Hepatocyte (in vitro differentiated cells): Measurements from ENCODE around the gene LRP1B.

Experiments used
- EZH2 ChIP-seq: fragments of 200-600 bp; sonication (generic); IDR thresholded peaks from 2 replicates; pipeline ENCODE4 v1.6.1; 2016; ENCODE audit warnings: antibody characterized with exemption, mild to moderate bottlenecking, borderline replicate concordance
- EZH2phosphoT487 ChIP-seq: fragments of 200-600 bp; sonication (generic); IDR thresholded peaks from one replicate; pipeline ENCODE4 v1.6.1; 2018; ENCODE audit warnings: antibody characterized with exemption, mild to moderate bottlenecking, low read depth, moderate library complexity; ENCODE audit not compliant: unreplicated experiment, severe bottlenecking
- TF ChIP-seq, protein P1 (sequence below): fragments of 200-600 bp; sonication (generic); IDR thresholded peaks from 2 replicates; pipeline ENCODE4 v1.5.1; 2016; ENCODE audit warnings: antibody characterized with exemption, mild to moderate bottlenecking; ENCODE audit not compliant: poor library complexity

DNA sequence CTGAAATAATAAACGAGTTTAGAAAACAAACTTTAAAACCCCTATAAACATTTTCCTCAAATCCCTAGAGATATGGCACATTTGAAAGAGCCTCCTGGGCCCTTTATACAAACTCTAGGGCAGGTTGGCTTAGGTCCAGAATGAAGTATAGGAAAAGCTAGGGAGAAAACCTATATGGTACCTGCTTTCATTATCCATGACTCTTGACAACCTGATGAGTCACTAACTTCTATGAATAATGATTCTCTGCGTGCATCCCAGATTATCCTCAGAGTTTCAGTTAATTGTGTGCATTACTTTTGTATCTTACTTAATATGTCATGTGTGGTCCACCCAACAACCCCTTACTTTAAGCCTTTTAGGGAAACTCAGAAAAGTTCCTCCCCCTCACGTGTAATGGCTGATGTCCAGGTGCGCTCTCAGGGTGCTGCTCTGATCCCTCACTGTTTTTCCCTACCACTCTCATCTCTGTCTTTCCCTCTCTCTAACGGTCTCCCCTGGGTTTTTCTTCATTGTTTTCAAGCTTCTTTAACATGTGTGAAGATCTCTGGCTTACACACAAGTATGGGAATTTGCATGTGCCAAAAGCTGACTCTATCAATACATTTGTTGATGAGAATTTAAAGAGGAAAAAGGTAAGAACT lies 78.5 kb downstream of the LRP1B start:
- TF ChIP-seq, protein P1, sequence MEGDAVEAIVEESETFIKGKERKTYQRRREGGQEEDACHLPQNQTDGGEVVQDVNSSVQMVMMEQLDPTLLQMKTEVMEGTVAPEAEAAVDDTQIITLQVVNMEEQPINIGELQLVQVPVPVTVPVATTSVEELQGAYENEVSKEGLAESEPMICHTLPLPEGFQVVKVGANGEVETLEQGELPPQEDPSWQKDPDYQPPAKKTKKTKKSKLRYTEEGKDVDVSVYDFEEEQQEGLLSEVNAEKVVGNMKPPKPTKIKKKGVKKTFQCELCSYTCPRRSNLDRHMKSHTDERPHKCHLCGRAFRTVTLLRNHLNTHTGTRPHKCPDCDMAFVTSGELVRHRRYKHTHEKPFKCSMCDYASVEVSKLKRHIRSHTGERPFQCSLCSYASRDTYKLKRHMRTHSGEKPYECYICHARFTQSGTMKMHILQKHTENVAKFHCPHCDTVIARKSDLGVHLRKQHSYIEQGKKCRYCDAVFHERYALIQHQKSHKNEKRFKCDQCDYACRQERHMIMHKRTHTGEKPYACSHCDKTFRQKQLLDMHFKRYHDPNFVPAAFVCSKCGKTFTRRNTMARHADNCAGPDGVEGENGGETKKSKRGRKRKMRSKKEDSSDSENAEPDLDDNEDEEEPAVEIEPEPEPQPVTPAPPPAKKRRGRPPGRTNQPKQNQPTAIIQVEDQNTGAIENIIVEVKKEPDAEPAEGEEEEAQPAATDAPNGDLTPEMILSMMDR = no peak
- TF ChIP-seq EZH2 = no peak
- TF ChIP-seq EZH2phosphoT487 = no peak
